ENCODE measurements around the gene CFAP97D1.

Gene CFAP97D1

GRCh38 chr17:43768382-43768781 is 11.9 kb upstream of the CFAP97D1 start:
- no peak overlapping the region for H3K27ac ChIP-seq

GRCh38 chr17:43768943-43769342 is 11.3 kb upstream of the CFAP97D1 start:
- TF ChIP-seq CTCF (conservative IDR thresholded peaks at IDR 0.05): no peak
- H3K27ac ChIP-seq: no peak overlapping the region

More at GRCh38 chr17:43768382-43768781, 11.9 kb upstream of the CFAP97D1 start:
- no peak for TF ChIP-seq CTCF (conservative IDR thresholded peaks at IDR 0.05)

GRCh38 chr17:43769426-43769825 is 10.8 kb upstream of the CFAP97D1 start:
- H3K27ac ChIP-seq: no peak overlapping the region
- TF ChIP-seq CTCF (conservative IDR thresholded peaks at IDR 0.05): no peak

- H3K27ac ChIP-seq: no peak overlapping the region
- TF ChIP-seq CTCF (conservative IDR thresholded peaks at IDR 0.05): no peak
Measured at GRCh38 chr17:43769859-43770258, 10.4 kb upstream of the CFAP97D1 start.

- no peak for TF ChIP-seq CTCF (conservative IDR thresholded peaks at IDR 0.05)
- H3K27ac ChIP-seq: no peak overlapping the region
Measured at GRCh38 chr17:43770957-43771356, 9.3 kb upstream of the CFAP97D1 start.

- no peak overlapping the region for H3K27ac ChIP-seq
- no peak for TF ChIP-seq CTCF (conservative IDR thresholded peaks at IDR 0.05)
Measured at GRCh38 chr17:43771463-43771862, 8.8 kb upstream of the CFAP97D1 start.

GRCh38 chr17:43772877-43773648 is 7.2 kb upstream of the CFAP97D1 start:
- no peak overlapping the region for H3K27ac ChIP-seq
- no peak for TF ChIP-seq CTCF (conservative IDR thresholded peaks at IDR 0.05)

All from VCaP (cell line).